GM21381 (cell line): Measurements from ENCODE around the gene SLC35C1.
"Not testable (repeated sequence)": the region's sequence is repeated elsewhere in the genome, so short reads cannot be mapped to it uniquely, and the experiment has no call there.

ENCODE experiments used
- ATAC-seq: cut with Tn5 transposase; IDR thresholded peaks from one replicate; pipeline ENCODE4 v1.9.1; 2021; ENCODE audit warnings: mild to moderate bottlenecking, moderate library complexity; ENCODE audit not compliant: unreplicated experiment

The SLC35C1 gene

GRCh38 chr11:45810431-45811108 lies 5.6 kb downstream of the SLC35C1 start:
- no peak for ATAC-seq

DNA sequence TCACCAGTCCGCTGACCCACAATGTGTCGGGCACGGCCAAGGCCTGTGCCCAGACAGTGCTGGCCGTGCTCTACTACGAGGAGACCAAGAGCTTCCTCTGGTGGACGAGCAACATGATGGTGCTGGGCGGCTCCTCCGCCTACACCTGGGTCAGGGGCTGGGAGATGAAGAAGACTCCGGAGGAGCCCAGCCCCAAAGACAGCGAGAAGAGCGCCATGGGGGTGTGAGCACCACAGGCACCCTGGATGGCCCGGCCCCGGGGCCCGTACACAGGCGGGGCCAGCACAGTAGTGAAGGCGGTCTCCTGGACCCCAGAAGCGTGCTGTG lies 6.1 kb downstream of the SLC35C1 start:
- ATAC-seq: no peak

DNA sequence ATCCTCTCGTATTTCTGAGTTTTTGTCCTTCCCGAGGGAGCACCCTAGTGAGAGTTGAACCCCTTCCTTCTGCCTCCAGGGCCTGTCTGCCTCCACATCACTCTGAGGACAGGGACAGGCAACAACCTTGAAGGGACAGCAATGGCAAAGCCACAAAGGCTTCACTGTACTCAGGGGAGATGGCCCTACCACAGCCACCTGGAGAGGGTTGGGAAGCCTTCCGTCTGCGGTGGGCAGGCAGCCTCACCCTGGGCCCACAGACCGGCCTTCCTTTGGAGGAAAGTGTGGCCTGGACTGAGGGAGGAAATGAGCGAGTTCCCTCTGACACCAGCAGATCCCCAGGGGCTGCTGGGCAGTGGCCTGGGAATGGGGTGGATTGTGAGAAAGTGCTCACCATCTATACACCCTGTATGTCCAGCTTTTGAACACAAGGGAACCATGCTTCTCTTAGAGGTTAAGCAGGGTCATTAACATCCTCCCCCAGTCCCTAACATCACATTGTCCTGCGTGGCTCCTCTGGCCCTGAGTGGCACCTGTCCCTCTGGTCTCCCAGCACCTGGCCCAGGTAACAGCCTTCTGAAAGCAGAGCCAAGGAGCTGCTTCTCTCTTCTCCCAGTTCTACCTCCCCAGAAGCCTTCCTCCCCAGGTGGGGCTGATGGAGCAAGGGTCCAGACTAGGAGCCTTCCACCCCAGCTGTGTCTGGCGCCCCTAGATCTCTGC lies 6.8 kb downstream of the SLC35C1 start:
- ATAC-seq: no peak

GRCh38 chr11:45812581-45813548 lies 7.9 kb downstream of the SLC35C1 start:
- ATAC-seq: no peak

- no peak for ATAC-seq
These were observed 10.8 kb downstream of the SLC35C1 start for GRCh38 chr11:45815747-45816146.

GRCh38 chr11:45816614-45817013 lies 11.7 kb downstream of the SLC35C1 start:
- ATAC-seq: no peak

DNA sequence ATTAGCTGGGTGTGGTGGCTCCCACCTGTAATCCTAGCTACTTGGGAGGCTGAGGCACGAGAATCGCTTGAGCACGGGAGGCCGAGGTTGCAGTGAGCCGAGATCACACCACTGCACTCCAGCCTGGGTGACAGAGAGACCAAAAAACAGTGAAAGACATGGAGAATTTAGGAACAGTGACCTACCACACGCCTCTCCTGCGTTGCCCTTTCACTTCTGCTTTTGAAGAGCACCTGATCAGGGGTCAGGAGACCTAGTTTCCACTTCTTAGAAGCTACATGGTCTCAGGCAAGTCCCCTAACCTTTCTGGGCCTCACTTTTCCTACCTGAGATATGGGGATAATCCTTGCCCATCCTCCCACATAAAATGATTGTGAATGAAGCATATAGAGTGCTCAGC lies 12.2 kb downstream of the SLC35C1 start:
- peak; percentile 86 for ATAC-seq

DNA sequence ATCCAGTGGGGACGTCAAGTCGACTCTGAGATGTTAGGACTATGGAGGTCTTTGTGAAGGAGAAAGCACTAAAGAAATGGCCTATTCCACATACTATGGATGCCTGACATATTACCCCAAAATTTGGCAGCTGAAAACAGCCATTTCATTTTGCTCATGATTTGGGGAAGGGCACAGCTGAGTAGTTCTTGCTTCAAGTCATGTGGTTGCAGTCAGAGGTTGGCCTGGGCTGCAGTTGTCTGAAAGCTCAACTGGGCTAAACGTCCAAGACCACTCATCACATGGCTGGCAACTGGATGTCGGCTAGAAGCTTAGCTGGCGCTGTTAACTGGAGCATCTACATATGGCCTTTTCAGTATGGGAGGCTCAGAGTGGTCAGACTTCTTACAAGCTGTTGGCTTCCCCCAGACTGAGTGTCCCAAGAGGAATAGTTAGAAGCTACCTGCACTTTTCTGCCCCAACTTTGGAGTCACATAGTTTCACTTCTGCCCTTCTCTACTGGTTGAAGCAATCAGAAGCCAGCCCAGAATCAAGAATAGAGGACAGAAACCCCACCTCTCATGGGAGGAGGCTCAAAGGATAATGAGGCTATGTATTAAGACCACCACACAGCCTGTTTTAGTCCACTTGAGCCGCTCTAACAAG lies 14.1 kb downstream of the SLC35C1 start:
- no peak for ATAC-seq

- no peak for ATAC-seq
These were observed 15.4 kb downstream of the SLC35C1 start for GRCh38 chr11:45820211-45820857.

DNA sequence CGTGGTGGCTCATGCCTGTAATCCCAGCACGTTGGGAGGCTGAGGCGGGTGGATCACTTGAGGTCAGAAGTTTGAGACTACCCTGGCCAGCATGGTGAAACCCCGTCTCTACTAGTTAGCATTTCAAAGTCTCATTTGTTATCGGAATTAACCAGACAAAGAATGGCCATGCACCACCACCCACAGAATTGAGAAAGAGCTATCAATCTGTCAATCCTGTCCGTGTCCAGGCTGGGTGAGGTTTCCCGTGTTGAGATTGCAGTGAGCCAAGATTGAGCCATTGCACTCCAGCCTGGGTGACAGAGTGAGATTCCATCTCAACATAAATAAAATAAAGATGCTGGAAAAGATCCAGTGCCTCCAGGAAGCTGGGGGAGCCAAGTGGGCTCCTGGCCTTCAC lies 21.5 kb downstream of the SLC35C1 start:
- not testable (repeated sequence) for ATAC-seq

- ATAC-seq: no peak
These were observed 22.2 kb downstream of the SLC35C1 start for GRCh38 chr11:45827123-45827522.

DNA sequence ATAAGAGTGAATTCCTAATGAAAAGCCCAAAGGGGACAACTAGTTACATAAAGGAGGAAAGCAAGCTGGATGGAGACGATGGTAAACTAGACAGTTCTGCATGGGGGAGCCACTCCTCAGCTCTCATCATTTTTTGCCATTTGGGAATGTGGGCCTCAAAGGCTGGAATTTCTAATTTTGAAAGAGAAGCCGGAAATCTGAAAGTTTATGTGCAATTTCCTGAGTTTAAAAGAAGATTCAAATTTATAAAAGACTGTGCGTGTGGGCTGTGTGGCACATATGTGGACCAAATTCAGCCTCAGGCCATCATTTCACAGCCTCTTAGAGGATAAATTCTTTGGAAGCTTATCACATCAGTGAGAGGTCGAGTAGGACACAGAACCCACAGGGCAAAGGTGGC lies 24.0 kb downstream of the SLC35C1 start:
- ATAC-seq: no peak

DNA sequence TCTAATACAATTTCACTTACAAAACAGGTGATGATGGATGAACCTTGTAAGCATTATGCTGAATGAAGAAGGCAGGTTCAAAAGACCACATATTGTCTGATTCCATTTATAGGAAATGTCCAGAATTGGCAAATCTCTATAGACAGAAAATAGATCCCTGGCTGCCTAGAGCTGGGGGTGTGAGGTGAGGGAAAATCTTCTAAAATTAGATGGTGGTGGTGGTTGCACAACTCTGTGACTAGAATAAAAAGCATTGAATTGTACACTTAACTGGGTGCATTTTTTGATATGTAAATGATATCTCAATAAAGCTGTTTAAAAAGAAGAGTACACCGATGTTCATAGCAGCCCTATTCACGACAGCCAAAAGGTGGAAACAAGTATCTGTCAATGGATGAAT lies 25.6 kb downstream of the SLC35C1 start:
- ATAC-seq: no peak

- no peak for ATAC-seq
These were observed 28.0 kb downstream of the SLC35C1 start for GRCh38 chr11:45832811-45833441.

GRCh38 chr11:45833761-45834160 lies 28.8 kb downstream of the SLC35C1 start:
- ATAC-seq: no peak

DNA sequence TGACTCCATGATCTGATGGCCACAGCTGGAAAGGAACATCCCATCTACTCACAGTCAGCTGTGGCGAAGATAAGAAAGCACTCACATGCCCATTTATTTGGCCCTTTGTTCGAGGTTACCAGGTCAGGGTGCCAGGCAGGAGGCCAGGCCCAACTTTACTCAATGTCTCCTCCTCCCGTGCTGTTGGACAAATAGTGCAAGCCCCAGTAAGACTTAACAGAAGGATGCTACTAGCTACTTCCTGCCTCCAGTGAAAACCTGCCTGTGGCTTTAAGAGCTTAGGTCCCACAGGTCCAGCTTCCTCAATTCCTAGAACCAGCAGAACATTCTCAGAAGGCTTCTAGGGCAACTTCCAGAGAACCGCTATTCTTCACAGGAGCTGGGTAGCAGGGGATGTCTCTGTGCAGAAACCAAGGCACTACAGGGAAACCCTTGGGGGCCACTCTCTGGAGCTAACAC lies 29.4 kb downstream of the SLC35C1 start:
- ATAC-seq: no peak

- no peak for ATAC-seq
These were observed 34.3 kb downstream of the SLC35C1 start for GRCh38 chr11:45839204-45839603.

DNA sequence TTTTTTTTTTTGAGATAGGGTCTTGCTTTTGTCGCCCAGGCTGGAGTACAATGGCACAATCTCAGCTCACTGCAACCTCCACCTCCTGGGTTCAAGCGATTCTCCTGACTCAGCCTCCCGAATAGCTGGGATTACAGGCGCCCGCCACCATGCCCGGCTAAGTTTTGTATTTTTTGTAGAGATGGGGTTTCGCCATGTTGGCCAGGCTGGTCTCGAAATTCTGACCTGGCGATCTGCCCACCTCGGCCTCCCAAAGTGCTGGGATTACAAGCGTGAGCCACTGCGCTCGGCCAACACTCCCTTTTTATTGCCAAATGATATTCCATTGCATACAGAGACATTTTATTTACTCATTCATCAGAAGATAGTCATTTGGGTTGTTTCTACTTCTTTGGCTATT lies 35.3 kb downstream of the SLC35C1 start:
- ATAC-seq: not testable (repeated sequence)

DNA sequence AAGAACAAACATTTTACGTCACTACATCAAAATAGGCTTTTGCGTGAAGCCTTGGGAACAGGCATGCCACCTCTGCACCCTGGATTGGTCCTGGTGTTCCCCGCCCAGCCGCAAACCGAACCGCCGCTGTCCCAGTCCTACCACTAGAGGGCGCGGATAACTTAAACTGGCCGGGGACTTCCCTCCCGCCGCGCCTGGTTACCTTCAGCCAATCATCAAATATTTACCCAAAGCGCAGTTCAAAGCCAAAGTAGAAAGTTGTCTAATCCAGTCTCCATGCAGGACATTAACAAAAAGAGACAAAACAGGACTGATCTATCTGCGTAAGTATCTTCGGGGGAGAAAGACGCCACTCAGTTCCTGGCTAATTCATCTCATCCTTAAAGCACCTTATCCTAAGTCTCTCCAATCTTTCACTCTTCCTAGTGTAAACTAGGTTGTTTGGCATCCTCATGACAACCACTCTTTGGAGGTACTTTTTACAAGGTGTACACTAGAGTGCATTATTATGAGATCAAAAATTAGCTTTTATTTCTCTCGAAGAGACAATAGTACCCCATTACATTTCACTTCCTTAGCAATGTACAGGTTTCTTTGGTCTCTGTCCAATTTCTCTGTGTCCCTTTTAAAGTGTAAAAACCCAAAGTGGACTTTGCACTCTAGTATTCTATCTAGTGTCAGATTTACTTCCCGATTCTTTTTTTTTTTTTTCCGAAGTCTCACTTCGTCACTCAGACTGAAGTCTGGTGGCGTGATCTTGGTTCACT lies 38.4 kb downstream of the SLC35C1 start:
- no peak for ATAC-seq
